Muscle layer of duodenum (tissue), 2 donors: Measurements from ENCODE around the gene TYMS.

Experiments used
- H3K27ac ChIP-seq: one replicate; pipeline ENCODE4 v1.7.0; 2013; ENCODE audit warnings: mild to moderate bottlenecking, low read length
- H3K27me3 ChIP-seq: one replicate; pipeline ENCODE4 v1.7.0; 2013; ENCODE audit warnings: low read depth, mild to moderate bottlenecking, control low read depth, low read length
- H3K36me3 ChIP-seq, 2 donors: one replicate each; pipeline ENCODE4 v1.7.0; 2013; ENCODE audit warnings: low read length in 2 of 2, control low read depth in 1 of 2, mild to moderate bottlenecking in 1 of 2; ENCODE audit not compliant: insufficient read depth in 2 of 2, control insufficient read depth in 1 of 2
- H3K4me1 ChIP-seq, 2 donors: one replicate each; pipeline ENCODE4 v1.7.0; 2013; ENCODE audit warnings: low read length in 2 of 2, mild to moderate bottlenecking in 2 of 2, control low read depth in 1 of 2, moderate library complexity in 1 of 2; ENCODE audit not compliant: insufficient read depth in 2 of 2, control insufficient read depth in 1 of 2
- H3K4me3 ChIP-seq, 2 donors: one replicate each; pipeline ENCODE4 v1.7.0; 2013; ENCODE audit warnings: low read length in 2 of 2, low read depth in 1 of 2, mild to moderate bottlenecking in 1 of 2
- H3K9me3 ChIP-seq, 2 donors: one replicate each; pipeline ENCODE4 v1.7.0; 2013; ENCODE audit warnings: low read length in 2 of 2, control low read depth in 1 of 2, mild to moderate bottlenecking in 1 of 2; ENCODE audit not compliant: control insufficient read depth in 1 of 2
- donor health status: healthy.

TYMS gene

GRCh38 chr18:713135-713490, 55.7 kb downstream of the TYMS start:
- no peaks in the 10 kb centered on the region for H3K36me3 ChIP-seq
- H3K27ac ChIP-seq = no peak overlapping the region
- no peaks in the 10 kb centered on the region for H3K27me3 ChIP-seq
- no peaks in the 10 kb centered on the region for H3K9me3 ChIP-seq
- peaks cover 5 to 6% of the 10 kb centered on the region in 2 donors for H3K4me1 ChIP-seq
- peak overlapping the region; percentile 30 to 72 for H3K4me3 ChIP-seq

- no peaks in the 10 kb centered on the region for H3K27me3 ChIP-seq
- no peak overlapping the region for H3K27ac ChIP-seq
- H3K9me3 ChIP-seq = no peaks in the 10 kb centered on the region
- H3K36me3 ChIP-seq = no peaks in the 10 kb centered on the region
- peaks cover 0 to 5% of the 10 kb centered on the region in 2 donors for H3K4me1 ChIP-seq
- H3K4me3 ChIP-seq = no peak overlapping the region
Observed at GRCh38 chr18:715626-716025, 58.2 kb downstream of the TYMS start.

GRCh38 chr18:717003-717402, 59.5 kb downstream of the TYMS start:
- Histone ChIP-seq H3K4me3 (no peak overlapping the region), H3K36me3 (no peaks in the 10 kb centered on the region), H3K27ac (no peak overlapping the region), H3K9me3 (no peaks in the 10 kb centered on the region), H3K4me1 (no peaks in the 10 kb centered on the region), H3K27me3 (no peaks in the 10 kb centered on the region)
